Measurements from ENCODE around the gene ADAMTS5.

ADAMTS5 gene

GRCh38 chr21:26948194-26948593 lies 18.7 kb downstream of the ADAMTS5 start:
- no peak for TF ChIP-seq CTCF (IDR thresholded peaks at IDR 0.05)
- H3K27ac ChIP-seq: no peak overlapping the region

GRCh38 chr21:26946744-26947446 lies 20.0 kb downstream of the ADAMTS5 start:
- Histone ChIP-seq H3K27me3 (peaks cover 7% of the 10 kb centered on the region), H3K9me3 (no peaks in the 10 kb centered on the region), H3K36me3 (no peaks in the 10 kb centered on the region), H3K4me1 (ENCODE audit: control insufficient read depth in 1 of 2, insufficient read depth in 1 of 2, low read depth in 1 of 2, low read length in 1 of 2) (peaks cover 6 to 10% of the 10 kb centered on the region in 2 experiments), H3K27ac (no peak overlapping the region), H3K4me3 (ENCODE audit: low read depth in 1 of 2, low read length in 1 of 2) (no peak overlapping the region)
- TF ChIP-seq CTCF (IDR thresholded peaks at IDR 0.05): no peak

More at GRCh38 chr21:26948194-26948593, 18.7 kb downstream of the ADAMTS5 start:
- Histone ChIP-seq H3K27me3 (peaks cover 7% of the 10 kb centered on the region), H3K4me3 (ENCODE audit: low read depth in 1 of 2, low read length in 1 of 2) (no peak overlapping the region), H3K36me3 (no peaks in the 10 kb centered on the region), H3K9me3 (no peaks in the 10 kb centered on the region), H3K4me1 (ENCODE audit: control insufficient read depth in 1 of 2, insufficient read depth in 1 of 2, low read depth in 1 of 2, low read length in 1 of 2) (peaks cover 6 to 10% of the 10 kb centered on the region in 2 experiments)

DNA sequence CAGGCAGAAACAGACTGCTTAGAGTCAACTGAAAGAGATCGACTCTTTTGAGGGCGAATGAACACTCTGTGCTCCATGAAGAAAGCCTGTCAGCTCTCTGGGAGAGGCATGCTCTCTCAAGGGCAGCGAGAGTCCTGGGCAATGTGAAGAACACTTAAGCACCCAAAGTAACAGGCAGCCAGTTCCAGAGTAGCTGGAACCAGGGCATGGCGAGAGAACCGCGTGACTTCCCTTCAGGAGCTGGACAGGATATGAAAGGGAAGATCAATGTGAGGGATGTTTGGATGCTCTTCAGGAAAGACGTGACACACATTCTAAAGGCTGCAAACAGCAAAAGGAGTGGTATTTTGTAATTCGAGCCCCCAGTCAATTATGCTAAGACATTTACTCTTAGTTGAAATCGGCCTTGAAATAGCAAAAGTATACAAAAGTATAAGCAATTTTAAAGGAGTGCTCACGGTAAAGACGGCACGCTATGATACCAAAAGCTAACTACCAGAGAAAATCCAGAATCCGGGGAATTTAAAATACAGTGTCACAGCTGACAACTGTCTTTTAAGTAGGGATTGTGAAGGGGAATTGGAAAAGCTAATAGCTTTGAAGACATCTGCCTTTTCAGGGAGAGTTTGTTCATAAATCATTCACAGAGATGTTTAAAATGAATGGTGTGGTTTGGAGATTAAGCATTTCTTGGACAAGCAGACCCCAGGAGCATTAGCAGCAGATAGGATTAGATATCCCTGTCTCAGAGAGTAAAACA lies 20.8 kb downstream of the ADAMTS5 start:
- peaks cover 7% of the 10 kb centered on the region for H3K27me3 ChIP-seq
- H3K4me3 ChIP-seq (ENCODE audit: low read depth in 1 of 2, low read length in 1 of 2): no peak overlapping the region
- TF ChIP-seq CTCF (IDR thresholded peaks at IDR 0.05): no peak
- no peaks in the 10 kb centered on the region for H3K36me3 ChIP-seq
- H3K27ac ChIP-seq: no peak overlapping the region
- peaks cover 6 to 10% of the 10 kb centered on the region in 2 experiments for H3K4me1 ChIP-seq (ENCODE audit: control insufficient read depth in 1 of 2, insufficient read depth in 1 of 2, low read depth in 1 of 2, low read length in 1 of 2)
- no peaks in the 10 kb centered on the region for H3K9me3 ChIP-seq

GRCh38 chr21:26943921-26944320 lies 23.0 kb downstream of the ADAMTS5 start:
- peaks cover 6 to 10% of the 10 kb centered on the region in 2 experiments for H3K4me1 ChIP-seq (ENCODE audit: control insufficient read depth in 1 of 2, insufficient read depth in 1 of 2, low read depth in 1 of 2, low read length in 1 of 2)
- H3K27me3 ChIP-seq: no peaks in the 10 kb centered on the region
- TF ChIP-seq CTCF (IDR thresholded peaks at IDR 0.05): no peak
- H3K27ac ChIP-seq: no peak overlapping the region
- H3K4me3 ChIP-seq (ENCODE audit: low read depth in 1 of 2, low read length in 1 of 2): no peak overlapping the region
- H3K36me3 ChIP-seq: no peaks in the 10 kb centered on the region
- no peaks in the 10 kb centered on the region for H3K9me3 ChIP-seq

DNA sequence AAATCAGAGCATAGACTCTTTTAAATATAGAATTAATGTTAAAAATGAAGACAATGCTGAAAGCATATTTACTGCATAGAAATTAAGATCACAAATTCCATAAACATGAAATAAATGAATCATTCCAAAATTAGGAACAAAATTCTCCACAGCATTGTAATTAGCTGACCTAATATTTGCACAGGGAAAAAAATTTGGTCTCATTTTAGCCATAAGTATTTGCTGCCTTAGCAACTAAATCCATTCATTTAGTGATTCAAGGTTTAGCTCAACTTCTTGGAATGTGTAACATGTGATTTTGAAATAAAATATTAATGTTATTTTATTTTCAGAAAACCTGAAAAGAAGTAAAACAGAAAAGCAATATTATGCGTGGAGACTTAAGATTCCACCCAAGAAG lies 25.5 kb downstream of the ADAMTS5 start:
- Histone ChIP-seq H3K4me1 (ENCODE audit: control insufficient read depth in 1 of 2, insufficient read depth in 1 of 2, low read depth in 1 of 2, low read length in 1 of 2) (peaks cover 6 to 10% of the 10 kb centered on the region in 2 experiments), H3K4me3 (ENCODE audit: low read depth in 1 of 2, low read length in 1 of 2) (no peak overlapping the region), H3K27me3 (no peaks in the 10 kb centered on the region), H3K27ac (no peak overlapping the region), H3K9me3 (no peaks in the 10 kb centered on the region), H3K36me3 (no peaks in the 10 kb centered on the region)
- TF ChIP-seq CTCF (IDR thresholded peaks at IDR 0.05): no peak

Measured in neutrophil (primary cell).